ENCODE results near the gene FNTB.

FNTB gene

GRCh38 chr14:64983439-64984310 lies 3.0 kb upstream of the FNTB start:
- DNase-seq = no peak

- DNase-seq = no peak
Measured at GRCh38 chr14:64987438-64987767, 708 bp downstream of the FNTB start.

- DNase-seq = no peak
Measured at GRCh38 chr14:64990296-64990695, 3.6 kb downstream of the FNTB start.

- DNase-seq = no peak
Measured at GRCh38 chr14:64990939-64991338, 4.2 kb downstream of the FNTB start.

- DNase-seq = no peak
Measured at GRCh38 chr14:64992328-64992885, 5.7 kb downstream of the FNTB start.

- DNase-seq = no peak
Measured at GRCh38 chr14:64993266-64993930, 6.7 kb downstream of the FNTB start.

GRCh38 chr14:64994540-64994939 lies 7.8 kb downstream of the FNTB start:
- no peak for DNase-seq

GRCh38 chr14:64995291-64995690 lies 8.6 kb downstream of the FNTB start:
- DNase-seq = no peak

- DNase-seq = no peak
Measured at GRCh38 chr14:64997108-64997794, 10.6 kb downstream of the FNTB start.

- no peak for DNase-seq
Measured at GRCh38 chr14:64998455-64998931, 11.8 kb downstream of the FNTB start.

GRCh38 chr14:65000898-65001591 lies 14.3 kb downstream of the FNTB start:
- DNase-seq = no peak

GRCh38 chr14:65001723-65002122 lies 15.0 kb downstream of the FNTB start:
- DNase-seq = no peak

- DNase-seq = no peak
Measured at GRCh38 chr14:65002586-65003210, 16.0 kb downstream of the FNTB start.

- DNase-seq = no peak
Measured at GRCh38 chr14:65003394-65003793, 16.7 kb downstream of the FNTB start.

- no peak for DNase-seq
Measured at GRCh38 chr14:65006261-65006721, 19.6 kb downstream of the FNTB start.

- DNase-seq = no peak
Measured at GRCh38 chr14:65007202-65007601, 20.5 kb downstream of the FNTB start.

- DNase-seq = no peak
Measured at GRCh38 chr14:65010211-65010931, 23.7 kb downstream of the FNTB start.

- no peak for DNase-seq
Measured at GRCh38 chr14:65011538-65011937, 24.8 kb downstream of the FNTB start.

GRCh38 chr14:65012353-65012752 lies 25.7 kb downstream of the FNTB start:
- no peak for DNase-seq

GRCh38 chr14:65015391-65015790 lies 28.7 kb downstream of the FNTB start:
- no peak for DNase-seq

- DNase-seq = no peak
Measured at GRCh38 chr14:65016471-65016870, 29.8 kb downstream of the FNTB start.

Measured in activated T-cell treated with anti-CD3 and anti-CD28 coated beads, Interleukin-2, amount 50 U/mL, for 48 hours (primary cell).